ENCODE measurements around the gene TAF8.

- TF ChIP-seq CTCF (conservative IDR thresholded peaks at IDR 0.05 in 1 of 2, IDR thresholded peaks at IDR 0.05 in 1 of 2; ENCODE audit: extremely low read depth in 1 of 2, insufficient read depth in 1 of 2, low read depth in 1 of 2, low read length in 2 of 2) (no peak), EZH2 (IDR thresholded peaks at IDR 0.05; ENCODE audit: borderline replicate concordance, low read length) (no peak)
Observed at GRCh38 chr6:42079941-42080464, 29.7 kb downstream of the TAF8 start.

Data from mammary epithelial cell (primary cell).